Islet precursor cell (in vitro differentiated cells): ENCODE results near the gene LSS.
"Not testable (repeated sequence)": the region's sequence is repeated elsewhere in the genome, so short reads cannot be mapped to it uniquely, and the experiment has no call there.

ENCODE experiments used
- DNase-seq: peaks from one replicate; pipeline ENCODE4 v3.0.0-alpha.2; 2018

LSS gene

DNA sequence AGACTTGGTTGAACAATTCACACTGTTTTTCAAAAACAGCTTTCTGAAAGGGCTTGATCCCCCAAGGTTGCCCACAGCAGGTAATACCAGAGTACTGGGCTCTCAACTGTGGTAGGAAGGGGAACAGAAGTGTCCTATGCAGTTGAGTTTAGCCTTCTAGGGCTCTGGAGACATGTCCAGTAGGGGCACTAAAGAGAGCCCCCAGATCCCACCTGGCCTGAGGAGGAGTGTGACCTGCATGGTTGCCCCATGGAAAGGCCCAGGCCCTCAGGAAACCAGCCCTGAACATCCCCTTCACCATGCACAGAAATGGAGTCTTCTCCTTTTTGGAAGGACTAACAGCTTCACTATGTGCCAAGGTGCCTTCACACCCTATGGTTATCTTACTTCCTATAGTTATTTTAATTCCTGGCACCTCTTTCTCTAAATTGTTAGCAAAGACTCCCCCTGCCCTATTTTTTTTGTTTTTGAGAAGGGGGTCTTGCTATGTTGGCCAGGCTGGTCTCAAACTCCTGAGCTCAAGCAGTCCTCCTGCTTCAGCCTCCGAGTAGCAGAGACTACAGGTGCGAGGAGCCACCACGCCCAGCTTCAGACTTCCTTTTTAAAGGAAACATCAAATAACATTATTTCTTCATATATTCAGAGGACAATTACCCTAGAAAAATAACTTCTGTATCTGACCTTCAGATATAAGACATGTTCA lies 16.8 kb upstream of the LSS start:
- DNase-seq, result no peak

DNA sequence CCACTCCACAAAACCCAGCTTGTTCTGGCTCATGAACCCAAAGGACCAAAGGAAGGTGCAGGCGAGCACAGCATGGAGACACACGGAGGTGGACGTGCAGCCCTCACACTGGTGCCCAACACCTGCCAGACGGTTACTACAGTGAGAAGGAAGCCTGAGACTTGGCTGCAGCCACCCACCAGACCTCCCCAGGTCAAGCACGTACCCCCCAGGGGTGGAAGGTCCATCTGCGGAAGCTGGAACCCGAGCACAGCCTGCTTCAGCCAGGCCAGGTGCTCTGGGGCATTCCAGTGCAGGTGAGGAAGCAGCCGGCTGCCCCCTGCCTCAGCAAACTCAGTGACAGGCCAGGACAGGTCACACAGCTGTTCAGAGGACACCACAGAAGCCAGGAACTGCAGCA lies 16.0 kb upstream of the LSS start:
- DNase-seq, result no peak

DNA sequence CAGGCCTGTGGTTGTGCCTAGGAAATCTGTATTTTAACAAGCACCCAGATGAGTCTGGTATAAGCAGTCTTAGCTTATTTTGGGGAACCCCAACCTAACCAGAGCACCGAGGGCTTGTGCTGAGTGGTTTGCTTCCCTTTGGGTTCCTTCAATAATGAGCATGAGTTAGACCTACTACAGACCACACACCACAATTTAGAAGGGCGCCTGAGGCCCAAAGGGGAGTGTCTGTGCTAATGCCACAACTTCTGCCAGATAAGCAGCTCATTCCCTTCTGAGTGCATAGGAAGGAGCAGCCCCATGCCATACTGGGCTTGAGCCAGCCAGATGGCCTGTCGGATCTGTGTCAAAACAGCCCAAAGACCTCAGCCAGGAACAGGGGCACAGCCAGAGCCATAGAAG lies 15.4 kb upstream of the LSS start:
- DNase-seq, result no peak

DNA sequence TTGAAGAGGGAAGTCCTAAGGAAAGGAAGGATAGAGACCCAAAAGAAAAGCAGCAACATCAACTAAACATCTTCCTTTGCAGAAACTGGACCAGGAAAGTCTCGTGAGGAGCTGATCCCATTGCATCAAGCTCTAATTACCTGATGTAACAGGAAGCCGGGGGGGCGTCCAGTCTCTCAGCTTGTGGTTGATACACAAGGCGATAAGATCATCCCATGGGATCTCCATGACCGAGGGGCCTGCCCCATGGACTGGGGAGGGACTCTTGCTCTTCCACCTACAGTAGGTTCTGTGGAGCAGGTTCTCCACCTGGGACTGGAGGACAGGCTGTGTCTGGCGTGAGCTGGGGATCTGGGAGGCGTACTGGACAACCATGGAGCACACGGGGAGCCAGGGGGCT lies 14.8 kb upstream of the LSS start:
- DNase-seq, result no peak

DNA sequence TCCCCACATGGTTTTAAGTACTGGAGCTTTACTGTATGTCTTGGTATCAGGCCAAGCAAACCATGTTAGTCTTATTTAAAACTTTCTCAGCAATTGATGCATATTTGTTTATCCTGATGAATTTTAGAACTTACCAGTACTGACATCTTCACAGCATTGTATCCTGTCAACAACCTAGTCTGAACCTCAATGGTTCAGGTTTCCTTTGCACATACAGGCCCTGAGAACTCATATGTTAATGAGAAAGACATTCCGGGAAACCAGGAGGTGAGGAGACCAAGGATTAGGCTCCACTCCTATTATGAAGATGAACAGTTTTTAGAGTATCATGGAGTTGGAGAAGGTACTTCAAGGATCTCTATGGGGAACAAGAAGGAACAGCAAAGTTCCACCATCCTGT lies 13.0 kb upstream of the LSS start:
- DNase-seq, result not testable (repeated sequence)

DNA sequence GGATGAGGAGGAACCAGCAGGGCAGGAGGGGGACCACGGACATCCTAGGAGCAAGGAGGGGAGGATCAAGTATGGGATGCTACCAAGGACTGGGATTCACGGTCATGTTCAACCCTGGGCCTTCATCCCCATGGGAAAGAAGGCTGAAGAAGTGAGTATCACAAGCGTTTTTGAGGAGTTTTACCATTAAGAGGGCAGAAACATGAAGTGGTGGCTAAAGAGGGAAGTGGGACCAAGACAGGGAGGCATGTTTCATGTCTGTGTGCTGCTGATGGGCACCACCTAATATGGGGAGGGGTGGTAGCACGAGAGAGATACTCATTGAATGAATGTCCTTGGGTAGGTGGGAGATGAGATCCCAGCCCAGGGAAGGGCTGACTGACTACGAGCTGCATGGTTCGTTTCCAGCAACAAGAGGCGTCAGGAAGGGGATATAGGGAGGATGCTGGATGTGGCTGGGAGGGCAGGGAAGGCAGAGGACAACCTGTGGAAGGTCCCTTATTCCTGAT lies 11.3 kb upstream of the LSS start:
- DNase-seq, result no peak

DNA sequence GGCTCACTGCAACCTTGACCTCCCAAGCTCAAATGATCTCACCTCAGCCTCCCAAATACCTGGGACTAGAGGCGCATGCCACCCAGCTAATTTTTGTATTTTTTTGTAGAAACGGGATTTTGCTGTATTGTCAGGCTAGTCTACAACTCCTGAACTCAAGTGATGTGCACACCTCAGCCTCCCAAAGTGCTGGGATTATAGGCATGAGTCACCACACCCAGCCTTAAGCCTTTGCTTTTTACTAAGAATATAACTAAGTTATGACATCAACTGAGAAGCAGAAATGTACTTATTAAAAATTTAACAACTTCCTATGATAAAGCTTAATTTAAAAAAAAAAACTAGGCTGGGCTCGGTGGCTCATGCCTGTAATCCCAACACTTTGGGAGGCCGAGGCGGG lies 8.9 kb upstream of the LSS start:
- no peak for DNase-seq

DNA sequence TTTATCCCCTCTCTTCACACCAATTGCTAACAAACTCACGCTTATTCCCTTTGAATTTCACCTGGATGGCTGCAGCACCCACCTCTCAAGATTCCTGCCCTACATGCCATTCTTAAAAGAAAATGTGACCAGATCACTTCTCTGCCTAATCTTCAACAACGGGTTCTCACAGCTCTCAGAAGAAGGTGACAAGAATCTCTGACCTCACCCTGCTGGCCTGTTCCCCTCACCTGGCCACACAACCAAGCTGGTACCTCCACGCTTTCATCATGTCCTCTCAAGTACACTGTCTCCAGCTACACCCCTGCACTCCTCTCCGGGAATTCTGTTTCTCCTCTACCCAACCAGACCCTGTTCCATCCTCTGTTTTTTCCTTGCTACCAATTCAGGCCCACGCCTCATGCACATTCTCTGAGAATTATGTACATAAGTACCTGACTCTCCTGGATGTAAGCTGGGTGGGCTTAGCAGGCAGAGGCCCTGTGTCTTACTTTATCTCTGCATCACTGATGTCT lies 5.9 kb upstream of the LSS start:
- no peak for DNase-seq

DNA sequence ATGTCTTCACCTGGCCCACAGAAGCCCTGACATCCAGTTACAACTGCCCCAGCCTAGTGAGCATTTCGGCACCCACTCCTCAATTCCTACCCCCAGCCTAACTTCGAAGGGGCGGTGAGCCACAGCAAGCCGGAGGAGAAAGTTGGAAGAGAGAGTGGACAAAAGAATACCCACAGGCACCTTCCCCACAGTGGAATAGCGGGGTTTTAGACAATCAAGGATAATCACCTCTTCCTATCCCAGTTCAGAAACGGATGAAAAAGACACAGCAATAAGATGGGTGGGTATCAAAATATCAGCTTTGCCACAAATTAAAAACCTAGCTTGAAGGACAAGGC lies 1.3 kb upstream of the LSS start:
- DNase-seq, result no peak

DNA sequence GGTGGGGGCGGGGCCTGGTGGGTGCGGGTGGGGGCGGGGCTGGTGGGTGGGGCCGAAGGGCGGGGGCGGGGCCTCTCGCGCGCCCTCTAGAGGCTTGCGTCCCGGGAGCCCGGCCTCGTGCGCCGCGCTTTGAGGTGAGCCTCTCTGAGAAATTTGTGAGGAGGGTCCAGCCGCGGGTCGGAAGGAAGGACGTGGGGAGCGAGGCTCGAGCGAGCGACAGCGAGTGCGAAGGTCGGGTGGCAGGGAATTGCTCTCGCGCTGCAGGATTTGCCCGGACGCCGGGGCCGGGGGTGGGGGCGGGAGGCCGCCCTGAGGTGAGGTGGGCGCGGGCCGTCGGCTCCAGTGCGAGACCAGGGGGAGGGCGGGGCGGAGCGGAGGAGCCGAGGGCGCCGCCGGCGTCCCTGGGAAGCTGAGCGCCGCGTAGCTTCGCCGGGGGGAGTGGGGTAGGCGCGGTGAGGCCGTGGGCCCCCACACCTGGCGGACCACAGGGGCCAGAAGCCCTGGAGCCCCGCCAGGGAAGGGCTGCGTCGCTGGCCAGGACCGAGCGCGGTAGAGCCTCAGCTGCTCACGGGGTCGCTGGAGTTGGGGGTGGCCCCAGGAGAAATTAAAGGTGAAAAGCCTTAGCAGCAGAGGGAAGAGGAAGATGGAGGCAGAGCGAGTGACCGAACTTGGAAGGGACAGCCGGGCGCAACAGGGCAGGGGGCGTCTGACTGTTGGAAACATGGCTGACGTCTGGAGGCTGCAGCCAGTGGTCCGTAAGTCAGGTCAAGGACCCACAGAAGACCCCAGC lies 754 bp upstream of the LSS start:
- no peak for DNase-seq

DNA sequence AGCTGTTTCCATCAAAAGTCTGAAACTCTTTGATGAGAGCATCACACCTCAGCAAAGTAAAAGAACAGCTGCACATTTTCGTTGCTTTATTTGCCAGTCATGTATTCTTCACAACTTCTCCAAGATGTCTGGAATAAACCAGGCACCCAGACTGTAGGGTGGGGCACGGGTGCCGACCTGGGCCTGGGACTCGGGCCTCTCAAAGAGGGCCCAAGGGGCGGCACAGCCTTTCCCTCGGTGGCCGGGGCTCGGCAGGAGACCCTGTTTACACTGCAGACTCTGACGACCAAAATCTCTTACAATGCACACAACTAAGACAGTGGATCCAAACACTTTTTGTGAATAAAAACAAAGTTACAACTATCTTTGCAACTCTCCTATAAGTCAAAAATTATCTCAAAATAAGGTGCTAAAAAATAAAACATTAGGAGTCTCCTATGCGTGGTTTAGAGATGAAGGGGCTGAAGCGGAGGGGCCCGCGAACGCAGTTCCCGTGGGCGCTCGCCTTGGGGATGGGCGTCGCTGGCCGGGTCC lies 696 bp downstream of the LSS start:
- DNase-seq, result no peak

- no peak for DNase-seq
Observed at GRCh38 chr21:46226920-46227599, 1.5 kb downstream of the LSS start.

GRCh38 chr21:46226146-46226545 lies 2.4 kb downstream of the LSS start:
- peak; percentile 42 for DNase-seq

DNA sequence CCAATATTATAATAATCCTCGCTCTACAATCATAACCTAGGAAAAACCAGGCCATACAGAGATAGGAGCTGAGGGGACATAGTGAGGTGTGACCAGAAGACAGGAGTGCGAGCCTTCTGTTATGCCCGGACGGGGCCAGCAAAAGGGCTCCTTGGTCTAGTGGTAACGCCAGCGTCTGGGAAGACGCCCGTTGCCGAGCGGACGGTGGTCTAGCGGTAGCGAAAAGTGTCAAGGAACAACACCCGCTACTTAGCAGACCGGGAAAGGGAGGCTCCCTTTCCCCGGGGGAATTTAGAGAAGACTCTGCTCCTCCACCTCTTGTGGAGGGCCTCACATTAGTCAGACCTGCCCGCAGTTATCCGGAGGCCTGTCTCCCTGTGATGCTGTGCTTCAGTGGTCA lies 4.9 kb downstream of the LSS start:
- DNase-seq, result not testable (repeated sequence)

DNA sequence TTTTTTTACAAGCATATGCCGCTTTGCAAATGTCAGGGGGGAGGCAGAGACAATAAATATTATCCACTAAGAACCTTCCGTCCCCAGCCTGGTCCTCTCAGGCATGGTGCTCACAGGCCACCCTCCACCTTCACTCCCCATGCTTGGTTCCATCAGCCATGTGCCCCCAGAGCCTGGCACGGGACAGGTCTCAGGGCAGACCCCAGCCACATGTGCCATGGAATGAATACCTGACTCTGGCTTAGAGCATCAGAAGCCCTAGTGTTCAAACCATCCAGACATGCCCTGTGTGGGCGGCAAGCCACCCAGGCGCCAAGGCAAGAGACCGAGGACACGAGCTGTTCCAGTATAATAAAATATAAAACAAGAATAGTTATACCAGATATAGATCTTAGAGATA lies 5.4 kb downstream of the LSS start:
- no peak for DNase-seq

DNA sequence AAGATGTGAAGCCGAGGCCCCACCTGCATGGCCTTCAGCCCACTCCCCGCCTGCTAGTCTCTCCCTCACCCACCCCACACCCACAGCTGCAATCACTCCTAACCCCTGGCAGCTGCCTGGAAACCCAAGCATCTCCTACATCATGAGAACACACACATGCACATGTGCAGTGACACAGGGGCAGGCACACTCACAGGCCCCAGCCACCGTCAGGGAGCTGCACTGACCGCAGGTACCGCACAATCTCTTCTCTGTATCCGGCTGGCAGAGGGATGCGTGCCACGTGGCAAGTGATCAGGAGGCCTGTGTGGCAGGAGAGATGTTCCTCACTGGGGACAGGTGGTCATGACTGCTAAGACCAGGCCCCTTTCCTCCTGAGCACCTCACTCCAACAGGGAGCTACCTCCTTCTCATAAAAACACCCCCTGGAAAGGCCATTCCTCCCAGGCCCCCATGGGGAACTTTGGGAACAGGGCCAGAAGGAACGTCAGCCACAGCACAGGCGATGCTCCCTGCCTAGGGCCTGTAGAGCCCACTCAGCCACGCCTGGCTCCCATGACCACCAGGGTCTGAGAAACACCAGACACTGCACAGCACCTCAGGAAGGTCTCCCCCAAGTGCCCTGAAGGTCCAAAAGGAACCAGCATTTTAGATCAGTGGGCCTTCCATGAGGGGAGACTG lies 6.0 kb downstream of the LSS start:
- DNase-seq, result no peak

- no peak for DNase-seq
Observed at GRCh38 chr21:46221664-46222435, 6.7 kb downstream of the LSS start.

GRCh38 chr21:46220847-46221246 lies 7.7 kb downstream of the LSS start:
- no peak for DNase-seq

DNA sequence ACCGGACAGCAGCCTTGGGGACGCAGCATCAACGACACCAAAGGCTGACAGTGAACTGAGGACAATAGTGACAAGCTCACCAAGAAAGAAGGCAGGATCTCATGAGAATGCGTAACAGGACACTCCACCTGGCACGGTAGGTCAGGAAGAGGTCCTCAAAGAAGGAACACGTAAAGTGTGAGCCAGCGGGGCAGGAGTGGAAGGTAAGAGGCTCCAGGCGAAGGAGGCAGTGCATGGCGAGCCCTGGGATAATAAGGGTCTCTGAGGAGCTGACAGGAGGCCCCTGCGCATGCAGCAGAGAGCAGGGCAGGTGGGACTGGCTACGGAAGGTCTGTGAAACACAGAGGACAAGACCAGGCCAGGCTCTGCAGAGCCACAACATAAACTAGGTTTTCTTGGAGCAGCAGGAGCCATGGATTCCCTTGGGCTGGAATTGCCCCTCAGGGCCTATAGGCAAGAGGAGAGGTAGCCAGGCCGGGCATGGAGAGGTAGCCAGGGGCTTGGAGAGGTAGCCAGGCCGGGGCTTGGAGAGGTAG lies 8.2 kb downstream of the LSS start:
- peak; percentile 44 for DNase-seq

DNA sequence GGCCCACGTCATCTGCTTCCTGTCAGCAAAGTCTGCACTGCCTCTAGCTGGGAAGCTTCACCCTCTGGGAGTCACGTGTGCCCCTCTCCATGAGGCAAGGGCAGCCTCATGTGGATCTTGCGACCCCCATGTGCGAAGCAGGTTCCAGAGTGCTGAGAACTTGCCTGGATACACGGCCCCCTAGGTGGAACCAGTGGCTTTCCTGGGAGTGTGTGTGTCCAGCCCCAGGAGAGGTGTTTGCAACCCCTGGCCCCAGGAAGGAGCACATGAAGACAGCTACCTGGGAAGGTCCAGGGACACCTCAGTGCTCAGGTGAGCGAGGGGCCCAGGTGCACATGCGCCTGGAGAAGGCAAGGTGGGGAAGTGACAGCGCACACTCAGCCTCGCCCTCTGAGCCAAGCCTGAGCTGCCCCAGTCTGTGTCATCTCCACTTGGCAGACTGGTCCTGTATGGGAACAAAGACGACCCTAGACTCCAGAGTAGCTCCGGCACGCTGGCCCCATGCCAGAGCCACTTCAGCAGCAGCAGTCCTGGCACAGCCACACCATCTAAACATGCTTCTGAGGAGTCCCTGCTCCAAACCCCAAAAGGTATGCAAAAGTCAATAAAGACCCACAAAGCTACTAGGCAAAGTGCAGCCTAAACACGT lies 8.9 kb downstream of the LSS start:
- DNase-seq, result no peak

DNA sequence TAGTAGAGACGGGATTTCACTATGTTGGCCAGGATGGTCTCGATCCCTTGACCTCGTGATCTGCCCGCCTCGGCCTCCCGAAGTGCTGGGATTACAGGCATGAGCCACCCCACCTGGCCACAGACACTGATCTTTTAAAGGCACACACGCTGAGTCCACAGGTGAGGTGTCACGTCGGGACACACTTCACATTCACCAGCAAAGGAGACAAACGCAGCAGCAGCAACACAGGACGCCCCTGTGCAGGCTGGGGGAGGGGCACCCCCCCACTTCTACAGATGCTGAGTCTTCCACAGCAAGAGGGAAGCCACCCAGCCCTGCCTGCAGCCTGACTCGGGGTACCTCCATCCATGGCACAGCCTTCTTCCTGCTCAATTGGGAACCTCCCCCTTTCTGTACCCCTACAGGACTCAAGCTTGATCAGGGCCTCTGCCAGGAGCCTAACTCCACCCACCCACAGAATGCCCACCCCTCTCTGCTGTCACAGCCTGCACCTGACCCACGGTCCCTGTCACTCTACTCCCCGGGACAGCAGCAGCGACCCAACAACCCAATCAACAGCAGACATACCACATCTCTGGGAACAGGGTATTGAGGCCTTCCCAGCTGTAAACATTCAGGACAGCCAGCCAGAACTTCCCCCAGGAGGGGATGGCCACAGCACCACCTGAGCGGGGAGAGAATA lies 9.5 kb downstream of the LSS start:
- peak; percentile 44 for DNase-seq
